ENCODE data around the gene C14orf132. TPM values are rescaled to one million over a fixed set of nuclear protein-coding genes. Genes with fewer than 3 reads are reported as not detected.

C14orf132 gene
- total RNA-seq (14.5 TPM), polyA plus RNA-seq (ENCODE audit: insufficient read depth in 1 of 8, insufficient read length in 8 of 8, low replicate concordance in 1 of 8) (10 to 100 TPM; 13.6 to 26.6 (median 18.8) TPM)
- long read RNA-seq, donor 1, full-length matches to known transcripts = 2 of 2 reads
- long read RNA-seq, donor 1, partial matches to known transcripts = 0 of 2 reads
- long read RNA-seq, donor 1, other reads (novel, unspliced or antisense) = 0 of 2 reads
- long read RNA-seq, donor 2, full-length matches to known transcripts = 1 of 1 reads
- long read RNA-seq, donor 2, partial matches to known transcripts = 0 of 1 reads
- long read RNA-seq, donor 2, other reads (novel, unspliced or antisense) = 0 of 1 reads
- long read RNA-seq, donor 3, full-length matches to known transcripts = 3 of 3 reads
- long read RNA-seq, donor 3, partial matches to known transcripts = 0 of 3 reads
- long read RNA-seq, donor 3, other reads (novel, unspliced or antisense) = 0 of 3 reads
- long read RNA-seq, donor 4 = 0 reads
- long read RNA-seq, donor 5, full-length matches to known transcripts = 7 of 7 reads
- long read RNA-seq, donor 5, partial matches to known transcripts = 0 of 7 reads
- long read RNA-seq, donor 5, other reads (novel, unspliced or antisense) = 0 of 7 reads
- long read RNA-seq, donor 6, full-length matches to known transcripts = 5 of 5 reads
- long read RNA-seq, donor 6, partial matches to known transcripts = 0 of 5 reads
- long read RNA-seq, donor 6, other reads (novel, unspliced or antisense) = 0 of 5 reads
- long read RNA-seq, donor 7, full-length matches to known transcripts = 5 of 5 reads
- long read RNA-seq, donor 7, partial matches to known transcripts = 0 of 5 reads
- long read RNA-seq, donor 7, other reads (novel, unspliced or antisense) = 0 of 5 reads
- long read RNA-seq, donor 8, full-length matches to known transcripts = 3 of 3 reads
- long read RNA-seq, donor 8, partial matches to known transcripts = 0 of 3 reads
- long read RNA-seq, donor 8, other reads (novel, unspliced or antisense) = 0 of 3 reads
- long read RNA-seq, donor 9, full-length matches to known transcripts = 2 of 2 reads
- long read RNA-seq, donor 9, partial matches to known transcripts = 0 of 2 reads
- long read RNA-seq, donor 9, other reads (novel, unspliced or antisense) = 0 of 2 reads
- long read RNA-seq, donor 10, full-length matches to known transcripts = 7 of 7 reads
- long read RNA-seq, donor 10, partial matches to known transcripts = 0 of 7 reads
- long read RNA-seq, donor 10, other reads (novel, unspliced or antisense) = 0 of 7 reads
- long read RNA-seq, donor 11, partial matches to known transcripts = 26 of 26 reads
- long read RNA-seq, donor 11, other reads (novel, unspliced or antisense) = 0 of 26 reads

GRCh38 chr14:96038920-96039632, at the start of gene C14orf132:
Gene C14orf132, plus strand, starts transcription at chr14:96039362. Its CDS starts 139 bp downstream, at chr14:96039501.
- peak within 1 kb of the TSS; percentile 63 for H3K4me3 ChIP-seq (ENCODE audit: low read length)
- H3K9me3 ChIP-seq (replicated peaks; ENCODE audit: control insufficient read depth, low read depth, low read length) = no peaks in the 10 kb centered on the region
- H3K27ac ChIP-seq (ENCODE audit: low read length) = no peak within 1 kb of the TSS
- WGBS (ENCODE audit: insufficient coverage) = under 1% methylated on average over 58 of the region's 72 CpGs
- peaks cover 19% of the 10 kb centered on the region for H3K4me1 ChIP-seq (ENCODE audit: control insufficient read depth, insufficient read depth, low read length)
- peaks cover 25% of the 10 kb centered on the region for H3K27me3 ChIP-seq (ENCODE audit: control insufficient read depth, insufficient read depth, low read length)
- peaks cover 3% of the 10 kb centered on the region for H3K36me3 ChIP-seq (ENCODE audit: control insufficient read depth, insufficient read depth, low read length)
- DNase-seq = peak; percentile 69

GRCh38 chr14:95993768-95994592, 45.2 kb upstream of the C14orf132 start:
- Histone ChIP-seq H3K27ac (ENCODE audit: low read length) (no peak overlapping the region), H3K4me3 (ENCODE audit: low read length) (no peak overlapping the region), H3K27me3 (ENCODE audit: control insufficient read depth, insufficient read depth, low read length) (peaks cover 9% of the 10 kb centered on the region), H3K4me1 (ENCODE audit: control insufficient read depth, insufficient read depth, low read length) (no peaks in the 10 kb centered on the region), H3K36me3 (ENCODE audit: control insufficient read depth, insufficient read depth, low read length) (no peaks in the 10 kb centered on the region), H3K9me3 (replicated peaks; ENCODE audit: control insufficient read depth, low read depth, low read length) (no peaks in the 10 kb centered on the region)
- DNase-seq = peak; percentile 60
- WGBS (ENCODE audit: insufficient coverage) = 41% methylated on average over 5 of the region's 5 CpGs

GRCh38 chr14:95994593-95994928, 44.6 kb upstream of the C14orf132 start:
- H3K4me1 ChIP-seq (ENCODE audit: control insufficient read depth, insufficient read depth, low read length) = no peaks in the 10 kb centered on the region
- peaks cover 9% of the 10 kb centered on the region for H3K27me3 ChIP-seq (ENCODE audit: control insufficient read depth, insufficient read depth, low read length)
- 100% methylated on average over 1 of the region's 3 CpGs for WGBS (ENCODE audit: insufficient coverage)
- H3K9me3 ChIP-seq (replicated peaks; ENCODE audit: control insufficient read depth, low read depth, low read length) = no peaks in the 10 kb centered on the region
- H3K36me3 ChIP-seq (ENCODE audit: control insufficient read depth, insufficient read depth, low read length) = no peaks in the 10 kb centered on the region
- no peak overlapping the region for H3K4me3 ChIP-seq (ENCODE audit: low read length)
- no peak for DNase-seq
- no peak overlapping the region for H3K27ac ChIP-seq (ENCODE audit: low read length)

GRCh38 chr14:95998656-95999055, 40.5 kb upstream of the C14orf132 start:
- peaks cover 9% of the 10 kb centered on the region for H3K27me3 ChIP-seq (ENCODE audit: control insufficient read depth, insufficient read depth, low read length)
- no peaks in the 10 kb centered on the region for H3K36me3 ChIP-seq (ENCODE audit: control insufficient read depth, insufficient read depth, low read length)
- H3K27ac ChIP-seq (ENCODE audit: low read length) = no peak overlapping the region
- H3K4me3 ChIP-seq (ENCODE audit: low read length) = no peak overlapping the region
- WGBS (ENCODE audit: insufficient coverage) = no CpG with 5 or more reads among the region's 1 CpG
- DNase-seq = peak; percentile 12
- no peaks in the 10 kb centered on the region for H3K9me3 ChIP-seq (replicated peaks; ENCODE audit: control insufficient read depth, low read depth, low read length)
- H3K4me1 ChIP-seq (ENCODE audit: control insufficient read depth, insufficient read depth, low read length) = peaks cover 14% of the 10 kb centered on the region

- Histone ChIP-seq H3K4me1 (ENCODE audit: control insufficient read depth, insufficient read depth, low read length) (peaks cover 14% of the 10 kb centered on the region), H3K27me3 (ENCODE audit: control insufficient read depth, insufficient read depth, low read length) (peaks cover 7% of the 10 kb centered on the region), H3K4me3 (ENCODE audit: low read length) (no peak overlapping the region), H3K27ac (ENCODE audit: low read length) (peak overlapping the region; percentile 68), H3K9me3 (replicated peaks; ENCODE audit: control insufficient read depth, low read depth, low read length) (no peaks in the 10 kb centered on the region), H3K36me3 (ENCODE audit: control insufficient read depth, insufficient read depth, low read length) (no peaks in the 10 kb centered on the region)
- 44% methylated on average over 3 of the region's 5 CpGs for WGBS (ENCODE audit: insufficient coverage)
- DNase-seq = peak; percentile 82
These were observed 37.2 kb upstream of the C14orf132 start for GRCh38 chr14:96001866-96002497.

- no peaks in the 10 kb centered on the region for H3K36me3 ChIP-seq (ENCODE audit: control insufficient read depth, insufficient read depth, low read length)
- H3K4me1 ChIP-seq (ENCODE audit: control insufficient read depth, insufficient read depth, low read length) = peaks cover 14% of the 10 kb centered on the region
- peaks cover 7% of the 10 kb centered on the region for H3K27me3 ChIP-seq (ENCODE audit: control insufficient read depth, insufficient read depth, low read length)
- peak overlapping the region; percentile 68 for H3K27ac ChIP-seq (ENCODE audit: low read length)
- WGBS (ENCODE audit: insufficient coverage) = no CpG with 5 or more reads among the region's 2 CpGs
- no peaks in the 10 kb centered on the region for H3K9me3 ChIP-seq (replicated peaks; ENCODE audit: control insufficient read depth, low read depth, low read length)
- no peak overlapping the region for H3K4me3 ChIP-seq (ENCODE audit: low read length)
- no peak for DNase-seq
These were observed 36.7 kb upstream of the C14orf132 start for GRCh38 chr14:96002498-96002884.

GRCh38 chr14:96011131-96011530, 28.0 kb upstream of the C14orf132 start:
- Histone ChIP-seq H3K27ac (ENCODE audit: low read length) (no peak overlapping the region), H3K36me3 (ENCODE audit: control insufficient read depth, insufficient read depth, low read length) (no peaks in the 10 kb centered on the region), H3K4me3 (ENCODE audit: low read length) (no peak overlapping the region), H3K4me1 (ENCODE audit: control insufficient read depth, insufficient read depth, low read length) (no peaks in the 10 kb centered on the region), H3K27me3 (ENCODE audit: control insufficient read depth, insufficient read depth, low read length) (no peaks in the 10 kb centered on the region), H3K9me3 (replicated peaks; ENCODE audit: control insufficient read depth, low read depth, low read length) (peaks cover 10% of the 10 kb centered on the region)
- no CpG with 5 or more reads among the region's 1 CpG for WGBS (ENCODE audit: insufficient coverage)
- DNase-seq = no peak

- Histone ChIP-seq H3K9me3 (replicated peaks; ENCODE audit: control insufficient read depth, low read depth, low read length) (peaks cover 10% of the 10 kb centered on the region), H3K36me3 (ENCODE audit: control insufficient read depth, insufficient read depth, low read length) (no peaks in the 10 kb centered on the region), H3K4me3 (ENCODE audit: low read length) (no peak overlapping the region), H3K27ac (ENCODE audit: low read length) (no peak overlapping the region), H3K27me3 (ENCODE audit: control insufficient read depth, insufficient read depth, low read length) (no peaks in the 10 kb centered on the region), H3K4me1 (ENCODE audit: control insufficient read depth, insufficient read depth, low read length) (no peaks in the 10 kb centered on the region)
- DNase-seq = no peak
These were observed 27.6 kb upstream of the C14orf132 start for GRCh38 chr14:96011607-96012006.

Measured in muscle of leg (tissue), 16 donors.